NCI-H748 treated with DMSO at 0.1 percent for 48 hours (cell line): ENCODE results near the gene PTGS1.
"Not testable (repeated sequence)": the region's sequence is repeated elsewhere in the genome, so short reads cannot be mapped to it uniquely, and the experiment has no call there.

Source experiments
- DNase-seq: peaks from one replicate; lab custom pipeline; 2025; lab: John Stamatoyannopoulos, UW

PTGS1 gene

DNA sequence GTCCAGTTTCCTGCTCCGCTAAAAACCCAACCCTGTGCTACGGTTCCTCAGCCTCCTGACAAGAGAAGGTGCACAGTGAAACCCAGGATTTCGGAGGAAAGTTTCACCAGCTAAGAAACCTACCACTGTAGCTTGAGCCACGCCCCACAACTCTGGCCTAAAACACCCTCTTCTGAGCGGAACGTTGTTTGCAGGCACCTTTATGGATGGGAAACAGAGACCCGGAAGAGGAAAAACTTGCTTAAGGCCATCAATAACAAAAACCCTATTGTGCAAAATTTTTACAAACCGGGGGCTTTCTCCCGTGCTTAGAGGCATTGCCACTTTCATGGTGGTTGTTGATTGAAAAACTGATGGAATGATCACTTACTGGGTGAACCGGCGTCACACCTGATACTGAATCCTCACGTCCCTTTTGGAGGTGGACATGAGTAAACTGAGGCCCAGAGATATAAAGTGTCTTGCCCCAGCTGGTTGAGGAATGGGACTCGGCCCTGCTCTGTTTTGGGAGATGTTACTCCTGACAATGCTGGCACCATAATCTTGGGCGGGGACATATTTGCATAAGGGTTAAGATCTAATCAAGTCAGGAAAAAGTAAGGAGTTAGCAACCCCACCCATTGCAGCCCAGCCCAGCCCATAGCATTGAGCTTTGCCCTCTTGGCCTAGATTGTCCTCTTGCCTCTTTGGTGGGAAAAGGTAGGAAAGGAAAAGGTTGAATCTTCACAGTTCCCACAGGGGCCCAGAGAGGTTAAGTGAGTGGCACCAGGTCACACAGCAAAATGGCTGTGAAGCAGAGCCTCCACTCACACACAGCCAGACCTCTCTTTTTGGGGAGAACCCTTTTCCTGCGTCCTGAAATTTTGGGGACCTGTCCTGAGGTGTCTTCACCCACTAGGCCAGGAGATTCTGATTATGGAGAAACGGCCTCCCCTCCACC, 23.2 kb upstream of the PTGS1 start:
- no peak for DNase-seq

DNA sequence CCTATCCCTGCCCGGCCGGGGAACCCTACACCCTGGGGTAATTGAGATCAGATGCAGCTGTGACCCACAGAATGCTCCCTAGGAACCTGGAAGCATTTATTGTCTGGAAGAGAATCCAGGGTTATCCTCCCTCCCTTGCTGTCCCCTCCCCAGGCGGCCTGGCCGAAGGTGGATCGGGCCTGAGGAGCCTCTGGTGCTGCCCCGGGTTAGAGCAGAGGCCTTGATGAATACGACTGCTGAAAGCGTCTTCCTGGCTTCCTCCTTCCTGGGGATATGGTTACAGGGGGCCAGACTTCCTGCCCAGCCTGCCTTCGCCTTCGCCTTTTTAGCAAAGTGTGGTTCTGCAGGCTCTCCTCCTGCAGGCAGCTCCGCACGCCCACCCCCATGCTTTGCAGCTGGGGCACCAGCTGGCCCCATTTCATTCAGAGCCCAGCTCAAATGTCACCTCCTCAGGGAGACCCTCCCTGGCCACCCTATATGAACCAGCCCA, 22.5 kb upstream of the PTGS1 start:
- no peak for DNase-seq

DNA sequence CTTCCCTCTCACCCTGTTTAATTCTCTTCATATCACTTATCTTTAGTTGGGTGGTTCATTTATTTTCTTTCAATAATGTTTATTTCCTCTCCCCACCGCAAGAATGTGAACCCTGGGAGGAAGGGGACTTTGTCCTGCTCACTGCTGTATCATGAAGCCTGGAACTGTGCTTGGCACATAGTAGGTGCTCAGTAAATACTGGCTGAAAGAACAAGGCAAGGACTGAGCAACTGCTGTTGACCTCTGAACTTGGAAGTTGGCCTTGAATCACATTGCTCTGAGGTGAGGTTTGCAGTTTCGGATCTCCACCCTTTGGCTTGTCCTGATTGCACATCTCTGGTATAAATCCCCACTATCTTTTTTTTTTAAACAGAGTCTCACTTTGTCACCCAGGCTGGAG, 22.0 kb upstream of the PTGS1 start:
- DNase-seq = no peak

- DNase-seq = no peak
Measured at GRCh38 chr9:122349201-122349600, 21.6 kb upstream of the PTGS1 start.

GRCh38 chr9:122350577-122351355, 20.1 kb upstream of the PTGS1 start:
- peak; percentile 10 for DNase-seq

GRCh38 chr9:122354536-122355199, 16.2 kb upstream of the PTGS1 start:
- DNase-seq = no peak

- DNase-seq = no peak
Measured at GRCh38 chr9:122355336-122355875, 15.4 kb upstream of the PTGS1 start.

- DNase-seq = no peak
Measured at GRCh38 chr9:122356627-122357026, 14.2 kb upstream of the PTGS1 start.

- no peak for DNase-seq
Measured at GRCh38 chr9:122360891-122361290, 9.9 kb upstream of the PTGS1 start.

DNA sequence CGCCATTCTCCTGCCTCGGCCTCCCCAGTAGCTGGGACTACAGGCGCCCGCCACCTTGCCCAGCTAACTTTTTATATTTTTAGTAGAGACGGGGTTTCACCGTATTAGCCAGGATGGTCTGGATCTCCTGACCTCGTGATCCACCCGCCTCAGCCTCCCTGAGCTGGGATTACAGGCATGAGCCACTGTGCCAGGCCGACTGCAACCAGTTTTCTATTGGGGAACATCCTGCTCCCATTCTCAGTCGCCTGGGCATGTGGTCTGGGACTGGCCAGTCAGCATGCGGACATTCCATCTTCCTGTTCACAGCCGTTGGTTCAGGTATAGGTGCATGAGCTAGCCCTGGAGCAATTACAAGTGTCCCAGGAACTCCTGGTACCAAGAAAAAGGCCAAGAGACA, 7.7 kb upstream of the PTGS1 start:
- not testable (repeated sequence) for DNase-seq

GRCh38 chr9:122364117-122364782, 6.6 kb upstream of the PTGS1 start:
- no peak for DNase-seq

GRCh38 chr9:122364783-122365150, 6.1 kb upstream of the PTGS1 start:
- no peak for DNase-seq

- no peak for DNase-seq
Measured at GRCh38 chr9:122366074-122366660, 4.7 kb upstream of the PTGS1 start.

- DNase-seq = no peak
Measured at GRCh38 chr9:122367065-122367464, 3.8 kb upstream of the PTGS1 start.

DNA sequence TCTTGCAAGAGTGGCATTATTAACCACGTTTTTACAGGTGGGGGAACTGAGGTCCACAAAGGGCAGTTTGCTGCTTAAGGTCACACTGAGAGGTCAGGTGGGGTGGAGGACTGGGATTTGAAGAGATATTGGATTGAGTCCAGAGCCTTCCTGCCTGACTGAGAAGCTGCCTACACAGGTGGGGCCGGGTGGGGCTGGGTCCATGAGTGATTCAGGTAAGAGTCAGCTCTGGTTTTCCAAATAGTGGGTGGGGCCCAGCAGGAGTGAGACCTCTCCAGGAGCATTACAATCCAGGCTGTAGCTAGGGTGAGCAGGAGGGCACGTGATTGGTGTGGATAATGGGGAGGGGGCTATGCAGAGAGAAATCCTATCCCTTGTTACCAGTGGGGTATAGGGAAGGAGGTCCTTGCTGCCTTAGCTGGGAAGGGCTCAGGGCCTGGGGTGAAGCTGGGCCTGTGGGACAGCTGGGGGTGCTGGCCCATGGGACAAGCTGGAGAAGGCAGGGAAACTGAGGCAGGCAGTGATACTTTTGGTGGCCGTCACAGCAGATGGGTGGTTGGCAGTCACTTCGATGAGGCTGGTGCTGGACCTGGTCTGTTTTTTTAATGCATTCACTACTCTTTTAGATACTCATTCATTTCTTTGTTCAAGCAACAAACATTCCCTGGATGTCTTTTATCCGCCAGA, 2.9 kb upstream of the PTGS1 start:
- no peak for DNase-seq

DNA sequence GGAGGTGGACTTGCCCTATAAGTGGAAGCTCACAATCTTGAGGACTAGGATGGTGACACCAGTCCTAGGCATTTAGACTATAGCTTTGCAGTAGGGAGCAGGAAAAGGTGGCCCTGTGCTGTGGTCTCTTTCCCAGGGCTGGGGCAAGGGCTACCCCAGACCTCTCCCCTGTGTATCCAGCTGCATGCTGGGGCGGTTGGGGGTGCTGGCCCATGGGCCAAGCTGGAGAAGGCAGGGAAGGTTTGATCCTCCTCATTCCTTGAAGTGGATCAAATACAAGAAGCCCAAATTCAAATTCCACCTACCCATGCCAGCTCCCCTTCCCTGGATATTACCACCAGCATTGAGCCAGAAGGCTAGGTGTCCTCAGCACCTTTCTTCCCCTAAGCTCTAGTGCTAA, 2.2 kb upstream of the PTGS1 start:
- no peak for DNase-seq

DNA sequence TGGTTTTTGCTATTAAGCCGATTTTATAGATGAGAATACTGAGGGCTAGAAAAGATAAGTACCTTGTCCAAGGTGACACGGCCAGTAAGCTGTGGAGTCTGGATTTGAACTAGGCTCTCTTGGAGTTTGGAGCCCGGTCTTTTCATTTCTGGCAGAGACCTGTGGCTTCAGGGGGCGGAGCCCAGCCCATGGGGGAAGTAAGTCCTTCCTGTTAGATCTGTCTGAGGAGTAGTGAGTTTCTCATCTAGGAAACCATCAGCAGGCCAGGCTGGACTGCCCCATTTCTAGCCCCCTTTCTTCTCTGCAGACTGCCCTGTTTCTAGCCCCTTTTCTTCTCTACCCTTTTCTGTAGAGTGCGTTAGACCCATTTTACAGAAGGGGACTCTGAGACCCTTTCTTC, 521 bp upstream of the PTGS1 start:
- DNase-seq = no peak

- DNase-seq = no peak
Measured at GRCh38 chr9:122371846-122372245, 1.0 kb downstream of the PTGS1 start.

DNA sequence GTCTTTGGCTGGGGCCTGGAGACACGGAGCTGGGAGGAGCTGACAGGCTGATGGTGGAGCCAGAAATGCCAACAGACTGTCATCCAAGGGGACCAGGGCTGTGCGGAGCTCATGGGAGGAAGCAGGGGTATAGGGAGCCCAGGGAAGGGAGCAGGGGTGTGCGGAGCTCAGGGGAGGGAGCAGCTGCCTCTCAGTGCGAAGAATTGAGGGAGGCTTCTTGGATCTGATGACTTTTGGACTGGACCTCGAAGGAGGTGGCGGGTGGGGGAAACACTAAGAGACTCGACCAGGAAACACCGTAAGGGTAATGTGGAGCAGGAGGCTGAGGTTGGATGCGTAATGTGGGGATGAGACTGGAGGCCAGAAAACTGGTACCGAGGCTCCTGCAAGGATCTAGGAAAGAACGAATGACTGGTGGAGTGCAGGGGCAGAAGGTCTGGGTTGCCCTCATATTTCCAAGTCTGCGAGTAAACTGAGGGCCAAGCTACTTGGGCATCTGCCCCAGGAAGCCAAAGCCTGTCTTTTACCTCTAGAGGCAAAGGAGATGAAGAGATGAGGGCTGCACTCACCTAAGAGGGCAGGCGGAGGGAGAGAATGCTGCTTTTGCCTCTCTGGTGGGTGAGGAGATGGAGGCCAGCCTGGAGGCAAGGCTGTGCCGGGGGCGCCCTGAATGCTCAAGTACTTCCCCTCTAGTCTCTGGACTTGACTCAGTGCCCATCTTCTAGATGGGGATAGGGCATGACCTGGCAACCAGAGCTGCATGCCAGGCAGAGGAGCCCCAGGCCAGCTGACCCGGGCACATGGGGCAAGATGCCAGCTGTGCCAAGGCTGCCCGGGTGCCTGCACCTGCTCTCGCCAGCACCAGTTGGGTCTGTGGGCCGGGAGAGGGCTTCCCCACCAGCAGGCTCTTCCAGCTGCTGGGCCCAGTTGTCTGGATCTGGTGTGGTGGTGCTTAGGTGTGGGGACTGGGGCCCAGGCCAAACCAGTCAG, 2.3 kb downstream of the PTGS1 start:
- DNase-seq = no peak
